Activated naive CD4-positive, alpha-beta T cell treated with anti-CD3 and anti-CD28 coated beads, Interleukin-2, amount 50 U/mL, for 72 hours (primary cell): ENCODE results near the gene SETD7. TPM values are rescaled to one million over a fixed set of nuclear protein-coding genes. Genes with fewer than 3 reads are reported as not detected.

Source experiments
- ATAC-seq, 2 donors: fragments of 150-1000 bp; cut with Tn5 transposase; 2 replicates each; pipeline ENCODE4 v1.10.0; 2021; ENCODE audit warnings: mild to moderate bottlenecking in 2 of 2, moderate library complexity in 2 of 2
- DNase-seq, 2 donors: peaks; one replicate each; pipeline ENCODE4 v3.0.0; 2021 to 2022; ENCODE audit warnings: low spot score in 2 of 2
- H3K27ac Mint-ChIP-seq, 2 donors: one replicate each; pipeline ENCODE4 v1.8.0; 2022; ENCODE audit warnings: mild to moderate bottlenecking in 2 of 2, mixed read lengths in 2 of 2
- H3K36me3 Mint-ChIP-seq, 2 donors: one replicate each; pipeline ENCODE4 v1.8.0; 2022; ENCODE audit warnings: mixed read lengths in 2 of 2
- H3K9me3 Mint-ChIP-seq, 2 donors: one replicate each; pipeline ENCODE4 v1.8.0; 2022; ENCODE audit warnings: mixed read lengths in 2 of 2
- total RNA-seq, 2 donors: library from RNA; stranded (reverse); gene quantifications; one replicate each; pipeline ENCODE4 v1.2.3, GENCODE V29; 2022

Gene SETD7
- total RNA-seq, 2 donors from 2014 or later = 8.8 to 15.6 TPM

- DNase-seq (no peak), ATAC-seq (no peak)
- H3K9me3 Mint-ChIP-seq = no peaks in the 10 kb centered on the region
- H3K36me3 Mint-ChIP-seq = peaks cover 5 to 19% of the 10 kb centered on the region in 2 donors
- peak overlapping the region in 1 of 2 donors; percentile 96 for H3K27ac Mint-ChIP-seq
These were observed 1.6 kb upstream of the SETD7 start for GRCh38 chr4:139557556-139558110.

GRCh38 chr4:139556724-139557555 lies 921 bp upstream of the SETD7 start:
- H3K9me3 Mint-ChIP-seq = no peaks in the 10 kb centered on the region

GRCh38 chr4:139555705-139556070 lies 331 bp downstream of the SETD7 start:
- Mint-ChIP-seq H3K9me3 (no peaks in the 10 kb centered on the region), H3K27ac (peak overlapping the region; percentile 96), H3K36me3 (peaks cover 5 to 19% of the 10 kb centered on the region in 2 donors)
- DNase-seq = peak in 1 of 2 donors; percentile 63
- peak; percentile 13 to 14 for ATAC-seq

More at GRCh38 chr4:139556724-139557555, 921 bp upstream of the SETD7 start:
- Mint-ChIP-seq H3K36me3 (peaks cover 5 to 19% of the 10 kb centered on the region in 2 donors), H3K27ac (peak overlapping the region; percentile 96)
- DNase-seq (peak; percentile 39 to 67), ATAC-seq (peak; percentile 32 to 39)

GRCh38 chr4:139554893-139555704 lies 920 bp downstream of the SETD7 start:
- Mint-ChIP-seq H3K36me3 (peaks cover 5 to 19% of the 10 kb centered on the region in 2 donors), H3K9me3 (no peaks in the 10 kb centered on the region), H3K27ac (peak overlapping the region; percentile 96 to 97)
- DNase-seq (peak; percentile 81 to 82), ATAC-seq (peak; percentile 74 to 82)

- Mint-ChIP-seq H3K9me3 (no peaks in the 10 kb centered on the region), H3K27ac (peak overlapping the region; percentile 96 to 97), H3K36me3 (peaks cover 5 to 19% of the 10 kb centered on the region in 2 donors)
- ATAC-seq = no peak
- no peak for DNase-seq
These were observed 1.5 kb downstream of the SETD7 start for GRCh38 chr4:139554642-139554892.

GRCh38 chr4:139553751-139554641 lies 2.0 kb downstream of the SETD7 start:
- DNase-seq = no peak
- H3K27ac Mint-ChIP-seq = peak overlapping the region in 1 of 2 donors; percentile 96
- ATAC-seq = no peak
- peaks cover 5 to 19% of the 10 kb centered on the region in 2 donors for H3K36me3 Mint-ChIP-seq
- H3K9me3 Mint-ChIP-seq = no peaks in the 10 kb centered on the region

GRCh38 chr4:139552517-139553307 lies 3.3 kb downstream of the SETD7 start:
- DNase-seq (no peak), ATAC-seq (no peak)
- Mint-ChIP-seq H3K9me3 (no peaks in the 10 kb centered on the region), H3K27ac (peak overlapping the region in 1 of 2 donors; percentile 23), H3K36me3 (peaks cover 5 to 19% of the 10 kb centered on the region in 2 donors)

GRCh38 chr4:139550724-139551429 lies 5.1 kb downstream of the SETD7 start:
- Mint-ChIP-seq H3K36me3 (peaks cover 0 to 7% of the 10 kb centered on the region in 2 donors), H3K9me3 (no peaks in the 10 kb centered on the region), H3K27ac (no peak overlapping the region)
- DNase-seq = no peak
- no peak for ATAC-seq

GRCh38 chr4:139547979-139548378 lies 8.0 kb downstream of the SETD7 start:
- Mint-ChIP-seq H3K36me3 (peaks cover 0 to 3% of the 10 kb centered on the region in 2 donors), H3K27ac (no peak overlapping the region), H3K9me3 (no peaks in the 10 kb centered on the region)
- ATAC-seq (no peak), DNase-seq (no peak)

- ATAC-seq (no peak), DNase-seq (no peak)
- peaks cover 0 to 6% of the 10 kb centered on the region in 2 donors for H3K36me3 Mint-ChIP-seq
- no peak overlapping the region for H3K27ac Mint-ChIP-seq
- no peaks in the 10 kb centered on the region for H3K9me3 Mint-ChIP-seq
These were observed 15.4 kb downstream of the SETD7 start for GRCh38 chr4:139540632-139541031.

- peaks cover 0 to 6% of the 10 kb centered on the region in 2 donors for H3K36me3 Mint-ChIP-seq
- no peak for ATAC-seq
- H3K9me3 Mint-ChIP-seq = no peaks in the 10 kb centered on the region
These were observed 15.9 kb downstream of the SETD7 start for GRCh38 chr4:139540161-139540560.

GRCh38 chr4:139537292-139537691 lies 18.7 kb downstream of the SETD7 start:
- DNase-seq (no peak), ATAC-seq (no peak)
- Mint-ChIP-seq H3K9me3 (no peaks in the 10 kb centered on the region), H3K27ac (peak overlapping the region in 1 of 2 donors; percentile 15), H3K36me3 (no peaks in the 10 kb centered on the region)

More at GRCh38 chr4:139540161-139540560, 15.9 kb downstream of the SETD7 start:
- no peak overlapping the region for H3K27ac Mint-ChIP-seq
- DNase-seq = no peak

- H3K36me3 Mint-ChIP-seq = no peaks in the 10 kb centered on the region
- ATAC-seq = no peak
- DNase-seq = no peak
- H3K9me3 Mint-ChIP-seq = no peaks in the 10 kb centered on the region
- H3K27ac Mint-ChIP-seq = no peak overlapping the region
These were observed 20.2 kb downstream of the SETD7 start for GRCh38 chr4:139535871-139536234.

GRCh38 chr4:139535228-139535870 lies 20.7 kb downstream of the SETD7 start:
- ATAC-seq = no peak
- Mint-ChIP-seq H3K36me3 (no peaks in the 10 kb centered on the region), H3K27ac (no peak overlapping the region), H3K9me3 (no peaks in the 10 kb centered on the region)
- DNase-seq = no peak
